ENCODE data around the gene CNOT3. TPM values are rescaled to one million over a fixed set of nuclear protein-coding genes. Genes with fewer than 3 reads are reported as not detected.
"Not testable (repeated sequence)": the region's sequence is repeated elsewhere in the genome, so short reads cannot be mapped to it uniquely, and the experiment has no call there.

Gene CNOT3
- total RNA-seq, 1 experiment from 2014 or later: 14.0 TPM

DNA sequence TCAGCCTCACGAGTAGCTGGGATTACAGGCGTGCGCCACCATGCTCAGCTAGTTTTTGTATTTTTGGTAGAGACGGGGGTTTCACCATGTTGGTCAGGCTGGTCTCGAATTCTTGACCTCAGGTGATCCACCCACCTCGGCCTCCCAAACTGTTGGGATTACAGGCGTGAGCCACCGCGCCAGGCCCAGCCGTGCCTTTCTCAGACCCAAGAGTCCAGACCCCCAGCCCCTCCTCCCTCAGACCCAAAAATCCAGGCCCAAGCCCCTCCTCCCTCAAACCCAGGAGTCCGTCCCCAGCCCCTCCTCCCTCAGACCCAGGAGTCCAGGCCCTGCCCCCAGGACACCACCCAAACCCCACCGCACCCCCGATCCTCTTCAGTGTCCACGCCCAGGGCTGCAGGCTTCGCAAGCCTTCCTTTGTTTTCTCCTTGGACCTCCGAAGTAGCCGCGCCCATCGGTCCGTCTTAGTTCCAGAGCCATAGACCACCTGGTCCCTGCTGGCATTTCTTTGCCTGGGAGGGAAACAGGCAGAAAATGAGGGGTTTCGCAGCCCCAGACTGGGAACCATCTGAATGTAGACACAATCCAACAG lies 31.7 kb downstream of the CNOT3 start:
- DNase-seq (ENCODE audit: low read depth): no peak

DNA sequence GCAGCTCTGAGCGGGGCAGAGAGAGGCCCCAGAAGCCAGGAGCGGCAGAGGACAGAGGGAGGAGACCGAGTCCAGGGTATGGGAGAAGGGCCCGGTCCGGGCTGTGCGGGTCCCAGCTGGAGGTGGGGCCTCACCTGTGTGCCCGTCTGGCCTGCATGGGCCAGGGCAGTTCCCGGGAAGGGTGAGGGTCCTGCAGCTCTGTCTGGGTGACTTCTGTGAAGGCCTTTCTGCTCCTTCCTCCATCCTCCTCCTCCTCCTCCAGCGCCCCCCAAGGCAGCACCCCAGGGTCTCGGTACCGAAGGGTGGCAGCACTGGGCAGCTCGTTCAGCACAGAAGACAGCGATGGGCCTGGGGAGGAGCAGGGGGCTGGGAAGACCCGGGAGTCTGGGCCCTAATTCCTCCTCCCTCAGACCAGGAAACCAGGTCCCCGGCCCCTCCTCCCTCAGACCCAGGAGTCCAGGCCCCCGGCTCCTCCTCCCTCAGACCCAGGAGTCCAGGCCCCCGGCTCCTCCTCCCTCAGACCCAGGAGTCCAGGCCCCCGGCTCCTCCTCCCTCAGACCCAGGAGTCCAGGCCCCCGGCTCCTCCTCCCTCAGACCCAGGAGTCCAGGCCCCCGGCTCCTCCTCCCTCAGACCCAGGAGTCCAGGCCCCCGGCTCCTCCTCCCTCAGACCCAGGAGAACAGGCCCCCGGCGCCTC lies 34.3 kb downstream of the CNOT3 start:
- DNase-seq (ENCODE audit: low read depth): not testable (repeated sequence)

DNA sequence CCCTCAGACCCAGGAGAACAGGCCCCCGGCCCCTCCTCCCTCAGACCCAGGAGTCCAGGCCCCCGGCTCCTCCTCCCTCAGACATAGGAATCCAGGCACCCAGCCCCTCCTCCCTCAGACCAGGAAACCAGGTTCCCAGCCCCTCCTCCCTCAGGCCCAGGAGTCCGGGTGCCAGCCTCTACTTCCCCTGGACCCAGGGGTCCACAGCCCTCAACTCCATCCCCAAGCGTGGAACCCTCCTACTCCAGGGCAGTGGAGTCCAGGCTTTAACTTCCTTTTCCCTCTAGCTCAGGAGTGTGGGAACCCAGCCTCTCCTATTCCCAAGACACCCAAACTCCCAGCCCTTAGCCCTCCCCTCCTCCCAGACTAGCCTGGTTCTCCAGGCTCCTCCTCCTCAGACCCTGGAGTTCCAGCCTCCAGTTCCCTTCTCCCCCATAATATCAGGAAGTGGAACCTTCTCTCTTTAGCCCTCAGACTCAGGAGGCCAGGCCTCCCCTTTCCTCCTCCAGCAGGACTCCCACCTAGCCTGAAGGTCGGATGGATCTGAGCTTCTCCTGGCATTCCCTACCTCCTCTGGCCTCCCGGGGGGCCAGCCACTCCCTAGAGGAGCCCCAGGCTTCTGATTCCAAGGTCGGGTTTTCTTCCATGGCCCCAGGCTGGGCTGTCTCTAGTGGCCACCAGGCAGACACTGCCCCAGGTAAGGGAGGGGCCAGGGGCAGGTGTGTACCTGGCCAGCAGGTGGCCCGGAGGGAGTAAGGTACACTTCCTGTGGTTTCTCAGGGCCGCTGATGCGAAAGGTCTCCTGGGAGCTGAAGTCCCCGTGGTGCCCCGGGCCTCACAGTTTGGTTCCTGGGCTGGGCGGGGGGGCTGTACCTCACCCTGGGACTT lies 35.2 kb downstream of the CNOT3 start, which contains the start of gene TMC4:
Gene TMC4, minus strand, starts transcription at position 690 of the 888 bp plus-strand sequence. Its CDS starts 43 bp downstream, at position 647.
- DNase-seq (ENCODE audit: low read depth): no peak

DNA sequence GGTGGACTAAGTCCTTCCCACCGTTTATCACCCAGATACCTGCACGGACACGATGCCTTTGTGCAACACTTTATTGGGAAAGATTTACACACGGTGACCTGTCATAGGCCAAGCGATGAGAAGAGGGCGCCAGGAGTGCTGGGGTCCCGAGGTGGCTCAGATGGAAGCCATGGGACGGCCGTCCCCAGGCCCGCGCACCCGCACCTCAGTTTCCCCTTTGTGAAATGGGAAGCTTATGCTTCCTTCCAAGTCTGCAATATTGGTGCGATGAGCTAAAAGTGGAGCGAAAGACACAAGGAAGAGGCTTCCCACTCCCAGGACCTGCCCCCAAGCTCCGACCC lies 35.8 kb downstream of the CNOT3 start:
- no peak for DNase-seq (ENCODE audit: low read depth)

DNA sequence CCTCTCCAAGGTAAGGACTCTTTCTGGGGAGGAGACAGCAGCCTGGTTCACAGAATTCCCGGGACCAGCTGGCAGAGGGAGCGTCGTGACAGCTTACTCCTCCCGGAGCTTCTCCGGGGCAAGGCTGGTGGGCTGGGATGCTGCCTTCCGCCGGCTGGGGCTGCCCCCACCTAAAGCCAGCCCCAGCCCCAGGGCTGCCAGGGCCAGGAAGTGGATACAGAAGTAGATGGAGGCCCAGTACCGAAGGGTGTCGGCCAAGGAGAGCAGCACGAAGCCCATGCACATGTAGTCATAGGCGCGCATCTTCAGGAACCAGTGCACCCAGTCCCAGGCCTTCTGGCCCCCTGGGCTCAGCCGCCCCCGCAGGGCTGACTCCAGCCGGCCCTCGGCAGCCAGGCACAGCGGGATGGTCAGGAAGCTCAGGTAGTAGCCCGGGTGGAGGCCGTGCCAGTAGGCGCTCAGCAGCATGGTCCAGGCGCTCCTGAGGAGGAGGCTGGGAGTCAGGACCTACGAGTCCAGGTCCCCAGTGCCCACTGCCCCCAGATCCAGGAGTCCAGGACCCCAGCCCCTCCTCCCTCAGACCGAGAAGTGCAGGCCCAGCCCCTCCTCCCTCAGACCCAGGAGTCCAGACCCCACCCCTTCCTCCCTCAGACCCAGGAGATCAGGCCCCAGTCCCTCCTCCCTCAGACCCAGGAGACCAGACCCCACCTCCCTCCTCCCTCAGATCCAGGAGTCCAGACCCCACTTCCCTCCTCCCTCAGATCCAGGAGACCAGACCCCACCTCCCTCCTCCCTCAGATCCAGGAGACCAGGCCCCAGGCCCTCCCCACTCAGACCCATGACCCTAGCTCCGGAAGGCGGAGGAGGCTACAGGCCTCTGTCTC lies 36.6 kb downstream of the CNOT3 start:
- DNase-seq (ENCODE audit: low read depth): no peak

DNA sequence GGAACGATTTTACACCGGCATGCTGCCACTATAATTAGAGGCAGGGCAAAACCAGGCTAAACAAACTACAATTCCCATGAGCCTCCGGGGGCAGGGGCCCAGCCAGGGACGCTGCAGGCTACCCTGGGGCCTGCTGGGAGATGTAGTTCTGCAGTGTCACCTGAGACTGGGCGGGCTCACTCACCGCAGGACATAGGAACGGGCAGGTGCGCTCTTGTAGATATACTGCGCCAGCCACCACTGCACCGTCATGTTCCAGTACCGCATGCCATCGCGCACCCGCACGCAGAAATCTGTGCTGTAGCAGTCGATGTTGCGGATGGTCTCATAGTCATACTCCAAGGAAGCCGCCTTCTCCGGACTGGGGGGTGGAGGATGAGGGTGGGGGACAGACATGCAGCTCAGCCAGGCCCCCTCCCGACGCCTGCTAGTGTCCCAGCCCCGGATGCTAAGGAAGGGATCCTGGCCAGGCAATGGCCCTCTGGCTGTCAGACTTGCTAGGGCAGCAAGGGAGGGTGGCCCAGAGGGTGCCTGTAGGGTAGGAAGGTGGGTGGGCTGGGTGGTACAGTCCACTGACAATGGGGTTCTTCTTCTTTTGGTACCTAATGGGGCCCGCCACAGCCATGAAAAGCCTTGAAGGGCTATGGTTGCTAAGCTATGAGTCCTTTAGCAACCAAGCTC lies 41.2 kb downstream of the CNOT3 start:
- DNase-seq (ENCODE audit: low read depth): no peak

DNA sequence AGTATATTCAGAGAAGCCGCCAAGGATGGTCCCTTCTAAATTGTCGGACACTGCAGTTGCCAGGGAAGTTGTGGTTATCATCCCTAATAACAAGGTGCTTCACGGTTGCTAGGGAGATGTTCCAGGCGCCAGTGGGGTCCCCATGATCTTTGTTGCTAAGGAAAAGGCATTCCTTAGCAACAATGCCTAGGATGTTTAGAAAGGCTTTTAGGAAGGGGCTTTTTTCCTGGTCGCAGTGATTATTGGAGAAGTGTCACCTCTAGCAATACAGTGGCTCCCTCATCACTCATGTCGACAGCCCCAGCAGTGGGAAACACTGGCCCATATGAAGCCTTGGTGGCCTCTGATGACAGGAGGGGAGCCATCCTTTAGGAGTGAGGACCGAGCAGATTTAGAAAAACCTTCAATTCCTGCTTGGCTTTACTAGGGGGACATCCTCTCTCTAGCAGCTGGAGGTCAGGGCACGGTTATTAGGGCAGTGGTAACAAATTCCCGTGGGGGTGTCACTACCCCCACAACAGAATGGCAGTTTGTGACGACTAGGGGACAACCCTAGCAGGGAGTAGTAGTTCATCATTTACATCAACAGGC lies 41.8 kb downstream of the CNOT3 start:
- DNase-seq (ENCODE audit: low read depth): no peak

DNA sequence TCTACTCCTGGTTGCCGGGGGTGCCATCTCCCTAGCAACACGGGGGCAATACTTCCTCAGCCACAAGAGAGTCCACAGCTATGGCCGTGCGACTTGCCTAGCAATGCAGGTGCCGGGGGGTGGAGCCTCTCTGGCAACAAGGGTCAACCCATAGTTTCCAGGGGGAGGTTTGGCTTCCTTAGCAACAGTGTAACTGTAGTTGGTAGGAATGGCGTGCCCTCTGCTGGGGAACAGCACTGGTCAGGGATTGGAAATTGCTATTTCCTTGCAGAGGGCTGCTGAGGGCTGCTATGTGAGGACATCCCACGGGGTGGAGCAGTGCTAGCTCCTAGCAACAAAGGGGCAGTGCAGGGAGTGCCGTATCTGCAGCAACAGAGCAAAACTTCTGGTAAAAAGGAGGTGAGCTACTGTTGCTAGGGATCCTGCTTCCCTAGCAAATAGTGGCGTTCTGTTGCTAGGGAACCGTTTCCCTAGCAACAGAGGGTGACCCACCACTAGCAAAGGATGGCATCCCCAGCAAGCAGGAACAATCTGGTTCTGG lies 42.4 kb downstream of the CNOT3 start:
- no peak for DNase-seq (ENCODE audit: low read depth)

DNA sequence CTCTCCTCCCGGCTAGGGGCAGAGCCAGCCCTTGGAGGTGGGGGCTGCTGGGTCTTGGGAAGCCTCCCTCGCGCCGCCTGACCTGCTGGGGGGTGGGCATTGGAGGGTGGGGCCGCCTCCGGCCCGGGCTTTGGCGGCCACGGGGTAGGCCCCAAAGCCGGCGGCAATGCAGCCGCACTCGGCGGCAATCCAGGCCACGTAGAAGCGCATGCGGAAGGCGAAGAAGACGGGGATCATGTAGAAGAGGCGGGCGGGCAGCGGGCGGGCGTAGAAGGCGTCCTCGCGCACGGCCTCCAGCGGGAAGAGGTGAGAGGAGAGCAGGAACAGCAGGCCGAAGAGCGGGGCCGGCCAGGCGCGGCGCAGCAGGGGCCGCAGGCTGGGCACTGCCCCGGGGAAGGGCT lies 43.1 kb downstream of the CNOT3 start:
- DNase-seq (ENCODE audit: low read depth): no peak

DNA sequence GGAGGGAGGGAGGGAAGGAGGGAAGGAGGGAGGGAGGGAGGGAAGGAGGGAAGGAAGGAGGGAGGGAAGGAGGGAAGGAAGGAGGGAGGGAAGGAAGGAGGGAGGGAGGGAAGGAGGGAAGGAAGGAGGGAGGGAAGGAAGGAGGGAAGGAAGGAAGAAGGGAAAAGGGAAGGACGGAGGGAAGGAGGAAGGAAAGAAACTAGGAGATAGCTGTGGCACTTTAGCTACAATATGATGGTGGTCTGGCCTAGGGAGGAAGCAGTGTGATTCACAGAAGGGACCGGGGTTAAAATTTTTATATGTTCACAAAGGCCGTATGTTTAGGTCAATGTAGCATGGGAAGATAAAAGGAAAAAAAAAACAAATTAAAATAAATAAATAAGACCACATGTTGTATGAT lies 44.3 kb downstream of the CNOT3 start:
- not testable (repeated sequence) for DNase-seq (ENCODE audit: low read depth)

DNA sequence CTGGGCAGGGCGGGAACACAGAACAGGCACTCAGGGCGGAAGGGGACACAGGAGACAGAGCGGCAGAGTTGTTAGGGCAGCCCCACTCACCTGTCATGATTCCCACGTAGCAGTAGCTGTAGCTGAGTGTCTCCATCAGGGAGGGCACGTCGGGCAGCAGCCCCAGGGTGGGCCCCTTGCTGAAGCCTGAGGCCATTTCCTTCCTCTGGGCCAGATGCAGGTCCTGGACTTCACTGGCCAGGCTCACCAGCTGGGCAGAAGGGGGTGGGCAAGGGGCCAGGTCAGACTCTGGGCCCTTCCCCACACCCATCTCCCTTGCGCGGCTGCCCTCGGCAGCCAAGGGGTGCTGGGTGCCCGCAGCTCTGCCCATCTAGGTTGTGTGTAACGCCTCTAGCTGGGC lies 45.9 kb downstream of the CNOT3 start:
- no peak for DNase-seq (ENCODE audit: low read depth)

DNA sequence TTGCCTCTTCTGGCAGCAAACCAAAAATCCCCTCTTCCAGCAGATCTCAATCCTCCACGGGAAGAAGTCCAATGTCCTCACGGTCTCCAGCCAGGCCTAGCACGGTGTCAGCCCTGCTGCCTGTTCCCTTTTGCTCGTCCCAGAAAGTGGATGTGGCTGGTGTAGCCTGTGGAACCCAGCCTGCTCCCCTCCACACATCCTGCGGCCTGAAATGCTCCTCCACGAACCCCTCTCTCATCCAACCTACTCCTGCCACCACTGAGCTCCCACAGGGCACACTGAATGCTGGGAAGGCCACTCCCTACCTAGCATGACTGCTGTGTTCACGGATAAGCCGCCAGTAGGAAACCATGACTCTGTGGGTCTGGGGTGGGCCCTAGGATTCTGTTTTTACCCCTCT lies 48.8 kb downstream of the CNOT3 start:
- DNase-seq (ENCODE audit: low read depth): no peak

DNA sequence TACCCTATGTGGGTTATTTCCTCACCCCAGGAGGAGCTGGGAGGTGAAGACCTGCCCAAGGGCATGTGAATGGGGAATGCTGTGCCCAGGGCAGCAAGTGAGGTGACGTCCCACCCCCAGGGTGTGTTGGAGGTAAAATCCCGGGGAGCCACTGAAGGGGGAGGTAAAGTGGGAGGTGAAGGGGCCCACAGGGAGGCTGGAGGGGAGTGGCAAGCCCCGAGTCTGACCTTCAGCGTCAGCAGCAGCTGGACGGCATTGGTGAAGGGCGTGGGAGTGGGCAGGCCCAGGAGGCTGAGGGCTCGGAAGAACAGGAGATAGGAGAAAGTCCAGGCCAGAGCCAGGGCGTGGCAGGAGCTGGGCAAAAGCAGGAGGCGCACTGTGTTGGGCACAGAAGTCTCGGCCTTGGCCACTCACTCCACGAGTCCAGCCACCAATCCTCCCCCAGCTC lies 49.4 kb downstream of the CNOT3 start:
- DNase-seq (ENCODE audit: low read depth): no peak

DNA sequence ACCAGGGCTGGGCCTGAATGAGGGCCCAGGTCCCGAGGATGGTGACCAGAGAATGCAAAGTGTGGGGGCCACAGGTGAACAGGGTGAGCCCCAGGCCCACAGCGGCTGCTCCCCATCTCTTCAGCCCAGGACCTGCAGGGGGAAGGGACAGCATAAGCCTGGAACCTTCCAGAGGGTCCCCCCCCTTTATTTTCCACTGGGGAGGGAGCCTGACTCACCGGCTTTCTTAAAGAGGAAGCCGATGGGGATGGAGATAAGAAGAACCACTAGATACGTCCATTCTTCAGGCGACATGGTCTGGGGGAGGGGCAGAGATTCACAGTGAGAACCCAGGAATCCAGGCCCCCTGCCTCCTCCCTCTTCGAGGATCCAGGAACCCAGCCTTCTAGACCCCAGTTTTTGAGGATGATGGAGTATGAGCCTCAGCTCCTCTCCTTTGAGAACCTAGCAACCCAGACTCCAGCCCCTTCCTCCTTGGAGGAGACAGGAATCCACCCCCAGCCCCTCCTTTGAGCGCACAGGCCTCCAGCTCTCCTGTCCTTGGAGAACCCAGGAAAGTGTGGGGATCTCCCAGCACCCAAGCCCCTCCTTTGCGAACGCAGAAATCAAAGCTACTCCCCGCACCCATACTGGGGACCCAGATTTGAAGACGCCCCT lies 50.8 kb downstream of the CNOT3 start:
- DNase-seq (ENCODE audit: low read depth): peak; percentile 50

DNA sequence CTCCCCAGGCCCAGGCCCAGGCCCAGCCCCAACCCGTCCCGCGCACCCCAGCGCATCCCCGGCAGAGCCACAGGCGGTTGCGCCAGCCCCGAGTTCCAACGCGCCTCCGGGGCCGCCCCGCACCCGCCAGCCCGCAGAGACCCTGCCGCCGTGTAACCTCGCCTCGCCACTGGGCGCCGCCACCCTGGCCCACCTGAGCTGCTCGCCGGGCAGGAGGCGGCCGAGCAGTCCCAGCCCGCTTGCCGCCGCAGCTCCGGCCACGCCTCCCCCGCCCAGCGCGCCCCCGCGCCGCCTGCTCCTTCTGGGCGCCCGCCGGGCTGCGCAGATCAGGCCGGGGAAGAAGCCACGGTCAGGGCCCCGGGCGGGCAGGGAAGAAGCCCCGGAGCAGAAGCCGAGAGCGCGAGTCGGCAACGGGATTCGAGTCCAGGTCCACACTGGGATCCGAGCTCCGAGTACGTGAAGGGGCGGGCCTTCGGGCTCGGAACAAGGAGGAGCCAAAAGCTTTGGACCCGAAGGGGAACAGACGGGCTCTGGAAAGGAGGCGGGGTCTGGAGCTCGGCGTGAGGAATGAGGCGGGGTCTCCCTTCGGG lies 51.7 kb downstream of the CNOT3 start, which contains the start of gene MBOAT7:
Gene MBOAT7, minus strand, starts transcription at position 436 of the 590 bp plus-strand sequence. CDS start 1,072 bp downstream, outside the sequence.
- no peak for DNase-seq (ENCODE audit: low read depth)

DNA sequence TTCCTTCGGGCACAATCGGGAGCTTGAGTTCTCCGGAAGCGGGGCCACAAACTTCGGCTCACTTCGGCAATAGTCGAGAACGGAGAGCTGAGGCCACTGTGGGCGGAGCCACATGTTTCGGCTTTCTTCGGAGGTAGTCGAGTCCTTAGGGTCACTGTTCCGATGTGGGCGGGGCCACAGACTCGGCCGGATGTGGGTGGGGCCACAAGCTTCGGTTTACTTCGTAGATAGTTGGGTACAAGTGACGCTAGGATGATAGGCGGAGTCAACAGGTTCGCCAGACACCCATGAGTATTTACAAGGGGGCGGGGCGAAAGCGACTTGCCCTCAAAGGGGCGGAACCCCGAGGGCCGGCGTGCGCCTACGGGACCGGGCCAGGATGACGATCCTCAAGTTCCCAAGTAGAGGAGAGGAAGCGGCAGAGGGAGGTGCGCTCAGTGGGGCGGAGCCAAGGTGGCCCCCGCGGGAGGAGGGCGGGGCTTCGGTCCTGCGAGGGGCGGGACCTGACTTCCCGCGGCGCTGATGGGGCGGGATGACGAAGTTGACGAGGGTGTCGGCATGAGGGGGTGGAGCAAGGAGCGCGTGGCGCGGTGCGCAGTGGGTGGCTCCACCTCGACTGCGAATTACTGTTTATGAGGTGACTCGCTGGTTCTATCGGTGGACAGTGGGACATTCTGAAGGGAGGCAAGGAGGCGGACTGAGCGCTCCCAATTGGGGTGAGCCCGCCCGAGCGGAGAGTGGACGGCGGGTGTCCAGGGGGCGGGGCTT lies 52.4 kb downstream of the CNOT3 start:
- peak; percentile 100 for DNase-seq (ENCODE audit: low read depth)

DNA sequence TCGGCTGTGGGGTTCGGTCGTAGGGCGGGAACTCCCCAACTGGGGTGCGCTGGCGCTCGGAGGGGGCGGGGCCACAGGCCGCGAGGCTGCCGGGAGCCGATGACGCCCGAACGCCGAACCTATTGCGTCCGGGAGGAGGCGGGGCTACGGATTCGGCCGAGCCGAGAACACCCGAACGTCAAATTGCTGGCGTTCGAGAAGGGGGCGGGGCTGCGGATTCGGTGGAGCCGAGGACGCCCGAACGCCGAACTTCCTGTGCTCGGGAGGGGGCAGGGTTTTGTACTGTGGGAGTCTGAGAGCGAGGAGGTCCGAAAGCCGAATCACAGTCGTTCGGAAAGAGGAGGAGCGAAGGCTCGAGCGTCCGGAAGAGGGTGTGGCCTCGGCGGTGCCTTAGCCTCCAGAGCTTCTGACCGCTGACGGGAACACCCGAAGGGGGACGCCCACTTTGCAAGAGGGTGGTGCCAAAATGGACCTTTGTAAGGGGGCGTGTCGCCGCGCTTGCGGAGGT lies 53.0 kb downstream of the CNOT3 start:
- DNase-seq (ENCODE audit: low read depth): peak; percentile 99
